PC-3 (cell line): Measurements from ENCODE around the gene MBOAT1. TPM values are rescaled to one million over a fixed set of nuclear protein-coding genes. Genes with fewer than 3 reads are reported as not detected.

Source experiments
- ATAC-seq: fragments of 200-7000 bp; cut with Tn5 transposase; 2 replicates; pipeline ENCODE4 v1.9.1; 2020; ENCODE audit warnings: mild to moderate bottlenecking, moderate library complexity
- BruUV-seq: library from RNA; stranded (reverse); fragments of 400-500 nt; replicated peaks from 2 replicates; lab custom pipeline; 2021; lab: Mats Ljungman, UMichigan
- CTCF ChIA-PET: fragments of 300-600 bp; sonication (Branson Sonifier 250); formaldehyde crosslinking; loops from one replicate; lab custom pipeline; 2022; ENCODE audit warnings: antibody characterized with exemption; lab: Charles Lee
- POLR2A ChIA-PET: fragments of 300-600 bp; sonication (Branson Sonifier 250); formaldehyde crosslinking; loops from one replicate; lab custom pipeline; 2022; ENCODE audit warnings: antibody characterized with exemption; ENCODE audit not compliant: unreplicated experiment; lab: Charles Lee
- DNase-seq: peaks from one replicate; pipeline ENCODE4 v3.0.0-alpha.2; 2015
- H2AFZ ChIP-seq: fragments of 300-600 bp; sonication (generic); 2 replicates; pipeline ENCODE4 v1.6.0; 2016; ENCODE audit warnings: antibody characterized with exemption, low read length
- H3F3A ChIP-seq: fragments of 300-600 bp; sonication (generic); one replicate; pipeline ENCODE4 v1.6.0; 2017; ENCODE audit warnings: antibody characterized with exemption, low read length, control low read depth, mild to moderate bottlenecking; ENCODE audit not compliant: unreplicated experiment
- H3K27ac ChIP-seq: fragments of 300-600 bp; sonication (generic); 2 replicates; pipeline ENCODE4 v1.5.1; 2016; ENCODE audit warnings: mild to moderate bottlenecking, low read length
- H3K27me3 ChIP-seq: fragments of 300-600 bp; sonication (generic); 2 replicates; pipeline ENCODE4 v1.6.1; 2016; ENCODE audit warnings: low read length, mixed read lengths
- H3K36me3 ChIP-seq: fragments of 300-600 bp; sonication (generic); 2 replicates; pipeline ENCODE4 v1.6.1; 2016; ENCODE audit warnings: low read depth, mixed run types, low read length, mixed read lengths
- H3K4me1 ChIP-seq: fragments of 300-600 bp; sonication (generic); 2 replicates; pipeline ENCODE4 v1.5.1; 2016; ENCODE audit warnings: low read length; ENCODE audit not compliant: insufficient read depth
- H3K4me2 ChIP-seq: fragments of 300-600 bp; sonication (generic); 2 replicates; pipeline ENCODE4 v1.6.0; 2016; ENCODE audit warnings: low read length
- H3K4me3 ChIP-seq: fragments of 300-600 bp; sonication (generic); 2 replicates; pipeline ENCODE4 v1.5.1; 2016; ENCODE audit warnings: mild to moderate bottlenecking, low read length, mixed read lengths
- H3K79me2 ChIP-seq: fragments of 300-600 bp; sonication (generic); 2 replicates; pipeline ENCODE4 v1.6.1; 2017; ENCODE audit warnings: low read length, mixed read lengths
- H3K9ac ChIP-seq: fragments of 300-600 bp; sonication (generic); 2 replicates; pipeline ENCODE4 v1.6.0; 2016; ENCODE audit warnings: mild to moderate bottlenecking, low read length
- H3K9me2 ChIP-seq: fragments of 300-600 bp; sonication (generic); replicated peaks from 2 replicates; pipeline ENCODE4 v1.6.1; 2016; ENCODE audit warnings: mixed run types, low read length, mixed read lengths
- H3K9me3 ChIP-seq: fragments of 300-600 bp; sonication (generic); 2 replicates; pipeline ENCODE4 v1.6.1; 2016; ENCODE audit warnings: low read length, mixed read lengths
- H4K20me1 ChIP-seq: fragments of 300-600 bp; sonication (generic); 2 replicates; pipeline ENCODE4 v1.6.1; 2016; ENCODE audit warnings: low read length, mixed read lengths
- EZH2 ChIP-seq: fragments of 300-600 bp; sonication (generic); IDR thresholded peaks from one replicate; pipeline ENCODE4 v1.6.1; 2017; ENCODE audit warnings: antibody characterized with exemption, mild to moderate bottlenecking, low read length; ENCODE audit not compliant: unreplicated experiment
- EZH2phosphoT487 ChIP-seq: fragments of 300-600 bp; sonication (generic); IDR thresholded peaks from 2 replicates; pipeline ENCODE4 v1.6.1; 2018; ENCODE audit warnings: mild to moderate bottlenecking, antibody characterized with exemption, low read length, borderline replicate concordance
- intact Hi-C: fragments of 100-400 bp; cut with micrococcal nuclease; formaldehyde crosslinking; loops from 2 replicates; pipeline ENCODE4 v1.9.0; 2023
- total RNA-seq: library from RNA; depleted of rRNA; stranded (reverse); fragments of >200 nt; gene quantifications from 2 replicates; pipeline ENCODE4 v1.2.3, GENCODE V29; 2014
- TF ChIP-seq, protein P1 (sequence below): fragments of 300-600 bp; sonication (generic); conservative IDR thresholded peaks from 2 replicates; pipeline ENCODE4 v1.5.1; 2017; ENCODE audit warnings: antibody characterized with exemption, low read depth, mild to moderate bottlenecking, low read length

Gene MBOAT1
- total RNA-seq, 1 experiment from 2014 or later, result 8.4 TPM

DNA sequence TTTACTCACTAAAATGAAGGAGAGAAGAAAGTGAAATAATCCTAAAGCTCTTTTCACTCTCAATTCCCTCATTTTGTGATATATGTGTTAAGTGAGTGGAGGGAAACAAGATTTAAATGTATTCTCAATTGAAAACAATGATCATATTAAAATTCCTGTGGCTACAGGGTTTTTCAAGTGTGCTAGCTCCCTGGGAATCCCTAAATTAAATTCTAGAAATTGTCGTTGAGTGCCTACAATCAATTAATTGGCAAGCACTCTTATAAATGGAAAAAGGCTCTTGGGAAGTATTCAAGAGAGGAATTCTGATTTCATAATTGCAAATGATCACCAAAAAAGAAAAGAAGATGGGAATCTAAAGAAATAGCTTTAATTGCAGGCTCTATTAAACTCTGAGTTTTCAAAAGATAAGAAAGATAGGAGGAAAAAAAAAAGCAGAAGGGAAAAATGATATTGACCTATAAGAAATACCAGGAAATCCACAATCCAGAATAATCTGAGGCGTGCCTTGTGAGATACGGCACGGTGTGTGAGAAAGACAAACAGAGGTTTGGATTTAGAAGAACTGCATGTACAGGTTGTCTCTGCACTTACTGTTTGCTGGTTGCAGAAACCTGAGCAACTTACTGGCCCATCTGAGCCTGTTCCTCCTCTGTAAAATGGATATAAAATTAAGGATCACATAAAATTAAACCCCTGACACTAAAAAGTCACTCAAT is 18.3 kb upstream of the MBOAT1 start:
- no TSS peak for BruUV-seq
- no peaks in the 10 kb centered on the region for H3K9me2 ChIP-seq
- POLR2A ChIA-PET, result interaction anchor here (0.7 kb wide), 1 partner anchor 132 kb away, joined by 4 read pairs; no protein-coding TSS in a partner anchor
- H3K9ac ChIP-seq, result no peak overlapping the region
- no peak for TF ChIP-seq EZH2phosphoT487
- TF ChIP-seq, protein P1, sequence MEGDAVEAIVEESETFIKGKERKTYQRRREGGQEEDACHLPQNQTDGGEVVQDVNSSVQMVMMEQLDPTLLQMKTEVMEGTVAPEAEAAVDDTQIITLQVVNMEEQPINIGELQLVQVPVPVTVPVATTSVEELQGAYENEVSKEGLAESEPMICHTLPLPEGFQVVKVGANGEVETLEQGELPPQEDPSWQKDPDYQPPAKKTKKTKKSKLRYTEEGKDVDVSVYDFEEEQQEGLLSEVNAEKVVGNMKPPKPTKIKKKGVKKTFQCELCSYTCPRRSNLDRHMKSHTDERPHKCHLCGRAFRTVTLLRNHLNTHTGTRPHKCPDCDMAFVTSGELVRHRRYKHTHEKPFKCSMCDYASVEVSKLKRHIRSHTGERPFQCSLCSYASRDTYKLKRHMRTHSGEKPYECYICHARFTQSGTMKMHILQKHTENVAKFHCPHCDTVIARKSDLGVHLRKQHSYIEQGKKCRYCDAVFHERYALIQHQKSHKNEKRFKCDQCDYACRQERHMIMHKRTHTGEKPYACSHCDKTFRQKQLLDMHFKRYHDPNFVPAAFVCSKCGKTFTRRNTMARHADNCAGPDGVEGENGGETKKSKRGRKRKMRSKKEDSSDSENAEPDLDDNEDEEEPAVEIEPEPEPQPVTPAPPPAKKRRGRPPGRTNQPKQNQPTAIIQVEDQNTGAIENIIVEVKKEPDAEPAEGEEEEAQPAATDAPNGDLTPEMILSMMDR, result no peak
- H3K9me3 ChIP-seq, result no peaks in the 10 kb centered on the region
- DNase-seq, result no peak
- no peaks in the 10 kb centered on the region for H3K27me3 ChIP-seq
- H4K20me1 ChIP-seq, result no peaks in the 10 kb centered on the region
- H3K27ac ChIP-seq, result no peak overlapping the region
- no peak overlapping the region for H3K4me3 ChIP-seq
- CTCF ChIA-PET, result no interaction called here
- no peaks in the 10 kb centered on the region for H3K79me2 ChIP-seq
- no peaks in the 10 kb centered on the region for H3K36me3 ChIP-seq
- ATAC-seq, result no peak
- no peaks in the 10 kb centered on the region for H3K4me1 ChIP-seq
- intact Hi-C loops, result no loop called here
- no peak overlapping the region for H3K4me2 ChIP-seq
- H3F3A ChIP-seq, result no peaks in the 10 kb centered on the region
- no peak overlapping the region for H2AFZ ChIP-seq

DNA sequence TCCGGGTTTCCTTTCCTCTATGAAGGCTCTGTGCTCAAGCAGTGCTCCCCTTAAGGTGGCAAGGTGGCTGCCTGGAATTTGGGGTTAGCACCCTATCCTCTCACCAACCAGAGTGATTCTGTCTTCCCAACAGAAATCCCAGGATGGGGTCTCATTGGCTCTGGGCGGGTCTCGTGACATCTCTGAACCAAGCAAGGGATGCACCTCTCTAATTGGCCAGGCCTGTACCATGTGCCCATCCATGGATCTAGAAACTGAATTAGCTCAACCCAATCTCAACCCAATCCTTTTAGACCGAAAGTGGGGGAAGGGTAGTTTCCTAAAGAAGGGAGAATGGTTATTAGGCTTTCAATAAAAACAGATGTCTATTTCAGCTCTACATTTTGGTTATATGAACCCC is 17.6 kb upstream of the MBOAT1 start:
- BruUV-seq, result no TSS peak

DNA sequence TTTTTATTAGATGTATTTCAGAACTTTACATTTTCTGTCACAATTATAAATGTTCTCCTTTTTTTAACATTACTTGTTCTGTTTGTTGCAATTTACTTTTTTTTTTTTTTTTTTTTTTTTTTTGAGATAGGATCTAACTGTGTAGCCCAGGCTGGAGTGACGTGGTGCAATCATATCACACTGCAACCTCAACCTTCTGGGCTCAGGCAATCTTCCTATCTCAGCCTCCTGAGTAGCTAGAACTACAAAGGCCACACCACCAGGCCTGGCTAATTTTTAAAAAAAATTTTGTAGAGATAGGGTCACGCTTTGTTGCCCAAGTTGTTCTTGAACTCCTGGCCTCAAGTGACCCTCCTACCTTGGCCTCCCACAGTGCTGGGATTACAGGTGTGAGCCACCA is 15.1 kb upstream of the MBOAT1 start:
- no peak overlapping the region for H3K4me2 ChIP-seq
- POLR2A ChIA-PET, result no interaction called here
- H3K36me3 ChIP-seq, result no peaks in the 10 kb centered on the region
- DNase-seq (no peak), ATAC-seq (no peak)
- TF ChIP-seq EZH2phosphoT487 (no peak), EZH2 (no peak)
- TF ChIP-seq, protein P1, result no peak
- H3K4me1 ChIP-seq, result no peaks in the 10 kb centered on the region
- H3K4me3 ChIP-seq, result no peak overlapping the region
- no peaks in the 10 kb centered on the region for H4K20me1 ChIP-seq
- H3F3A ChIP-seq, result no peaks in the 10 kb centered on the region
- CTCF ChIA-PET, result no interaction called here
- no peak overlapping the region for H2AFZ ChIP-seq
- no peak overlapping the region for H3K27ac ChIP-seq
- H3K79me2 ChIP-seq, result no peaks in the 10 kb centered on the region
- no peak overlapping the region for H3K9ac ChIP-seq
- no TSS peak for BruUV-seq
- no peaks in the 10 kb centered on the region for H3K9me3 ChIP-seq
- intact Hi-C loops, result no loop called here
- no peaks in the 10 kb centered on the region for H3K27me3 ChIP-seq
- no peaks in the 10 kb centered on the region for H3K9me2 ChIP-seq

More for the DNA sequence above, 17.6 kb upstream of the MBOAT1 start:
- TF ChIP-seq, protein P1, result no peak
- TF ChIP-seq EZH2 (no peak), EZH2phosphoT487 (no peak)
- ATAC-seq (no peak), DNase-seq (no peak)
- Histone ChIP-seq H3K79me2 (no peaks in the 10 kb centered on the region), H3K9me3 (no peaks in the 10 kb centered on the region), H3K4me1 (no peaks in the 10 kb centered on the region), H3K4me2 (no peak overlapping the region), H3K4me3 (no peak overlapping the region), H4K20me1 (no peaks in the 10 kb centered on the region), H3F3A (no peaks in the 10 kb centered on the region), H2AFZ (no peak overlapping the region), H3K9ac (no peak overlapping the region), H3K27ac (no peak overlapping the region), H3K9me2 (no peaks in the 10 kb centered on the region), H3K36me3 (no peaks in the 10 kb centered on the region), H3K27me3 (no peaks in the 10 kb centered on the region)
- POLR2A ChIA-PET, result interaction anchor here (0.7 kb wide), 1 partner anchor 132 kb away, joined by 4 read pairs; no protein-coding TSS in a partner anchor
- CTCF ChIA-PET, result no interaction called here
- intact Hi-C loops, result no loop called here
